ENCODE data around the gene PSMA4. TPM values are rescaled to one million over a fixed set of nuclear protein-coding genes. Genes with fewer than 3 reads are reported as not detected.

The PSMA4 gene
- total RNA-seq, 3 donors from 2014 or later: 102 to 139 (median 138) TPM

Other genes starting within 250 kb of the PSMA4 start
- 10 to 100 TPM; 63.5 to 98.8 (median 96.0) TPM for gene SKIC8, start 240.8 kb upstream of the PSMA4 start, total RNA-seq
- 10 to 100 TPM in 2 of 3 donors, not detected in 1; 11.5 to 14.5 TPM for gene CRABP1, start 200.1 kb upstream of the PSMA4 start, total RNA-seq
- gene IREB2, start 102.2 kb upstream of the PSMA4 start, total RNA-seq: 10 to 100 TPM; 45.8 to 52.2 (median 49.5) TPM
- gene HYKK, start 32.9 kb upstream of the PSMA4 start, total RNA-seq: 10 to 100 TPM in 2 of 3 donors, 1 to 10 TPM in 1; 8.6 to 14.7 (median 10.9) TPM
- 1 to 10 TPM; 1.4 to 4.3 (median 3.1) TPM for gene CHRNA5, start 25.1 kb downstream of the PSMA4 start, total RNA-seq
- gene CHRNA3, start 80.6 kb downstream of the PSMA4 start, total RNA-seq: under 1 TPM in 2 of 3 donors, not detected in 1; 0.48 to 0.59 TPM
- gene CHRNB4, start 100.8 kb downstream of the PSMA4 start, total RNA-seq: not detected